22Rv1 (cell line): Measurements from ENCODE around the gene EMID1.

ENCODE experiments used
- H3K27ac ChIP-seq: fragments of 450-650 bp; 2 replicates; pipeline ENCODE4 v1.5.1; 2017
- CTCF ChIP-seq: fragments of 450-650 bp; IDR thresholded peaks from 2 replicates; pipeline ENCODE4 v1.5.1; 2017; ENCODE audit warnings: mild to moderate bottlenecking
- ZFX ChIP-seq: fragments of 450-650 bp; IDR thresholded peaks from 2 replicates; pipeline ENCODE4 v1.6.1; 2017; ENCODE audit warnings: antibody characterized with exemption, borderline replicate concordance

The EMID1 gene

DNA sequence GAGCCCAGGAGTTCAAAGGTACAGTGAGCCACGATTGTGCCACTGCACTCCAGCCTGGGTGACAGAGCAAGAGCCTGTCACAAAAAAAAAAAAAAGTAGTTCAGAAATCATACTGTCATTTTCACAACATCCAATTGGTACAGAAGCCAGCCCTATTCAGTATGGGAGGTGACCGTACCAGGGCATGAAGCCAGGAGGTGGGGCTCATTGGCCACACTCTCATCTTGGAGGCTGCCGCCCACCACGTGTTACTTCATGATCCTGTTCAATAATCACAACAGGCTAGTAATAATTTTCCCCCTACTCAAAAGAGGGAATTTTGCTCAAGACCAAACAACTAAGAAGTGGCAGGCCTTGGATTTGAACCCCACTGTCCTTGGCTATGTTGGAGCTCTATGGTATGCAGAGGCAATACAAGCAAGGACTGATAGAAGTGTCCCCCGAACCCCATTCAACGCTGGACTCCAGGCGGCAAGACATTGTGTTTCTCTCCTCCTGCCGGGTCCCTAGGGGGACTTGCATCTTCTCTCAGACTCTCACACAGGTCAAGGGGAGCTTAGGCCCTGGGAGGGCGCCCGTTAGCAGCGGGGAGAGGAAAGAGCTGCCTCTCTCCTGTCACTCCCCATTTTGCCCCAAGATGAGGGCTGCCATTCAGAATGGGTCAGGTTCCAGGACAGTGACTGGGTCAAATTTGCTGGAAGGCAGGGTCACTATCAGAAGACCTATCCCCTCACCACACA lies 40.2 kb upstream of the EMID1 start:
- TF ChIP-seq ZFX: no peak
- TF ChIP-seq CTCF: no peak

DNA sequence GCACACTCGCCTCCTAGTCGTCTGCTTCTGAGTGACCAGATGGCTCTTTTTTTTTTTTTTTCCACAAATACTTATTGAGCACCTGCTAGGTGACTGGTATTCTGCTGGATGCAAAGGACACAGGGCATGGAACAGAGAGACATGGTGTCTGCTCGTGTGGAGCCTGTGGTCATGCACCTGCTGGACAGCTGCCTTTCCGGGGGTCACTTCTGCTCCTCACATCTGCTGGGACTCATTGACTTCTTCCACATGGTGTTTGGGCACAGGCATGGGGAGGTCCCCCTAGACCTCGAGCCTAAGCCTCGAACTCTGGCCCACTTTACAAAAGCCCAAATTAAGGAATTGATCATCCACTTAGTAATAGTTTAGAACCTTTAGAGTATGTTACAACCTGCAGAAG lies 39.5 kb upstream of the EMID1 start:
- TF ChIP-seq ZFX: no peak
- no peak for TF ChIP-seq CTCF
- H3K27ac ChIP-seq: no peak overlapping the region

More for the DNA sequence above, 40.2 kb upstream of the EMID1 start:
- H3K27ac ChIP-seq: no peak overlapping the region

GRCh38 chr22:29167032-29167911 lies 38.4 kb upstream of the EMID1 start:
- no peak overlapping the region for H3K27ac ChIP-seq
- no peak for TF ChIP-seq ZFX
- TF ChIP-seq CTCF: no peak

- TF ChIP-seq ZFX: no peak
- no peak for TF ChIP-seq CTCF
- H3K27ac ChIP-seq: no peak overlapping the region
Measured at GRCh38 chr22:29171721-29172120, 34.0 kb upstream of the EMID1 start.

- TF ChIP-seq CTCF (no peak), ZFX (no peak)
- no peak overlapping the region for H3K27ac ChIP-seq
Measured at GRCh38 chr22:29172216-29172615, 33.5 kb upstream of the EMID1 start.

DNA sequence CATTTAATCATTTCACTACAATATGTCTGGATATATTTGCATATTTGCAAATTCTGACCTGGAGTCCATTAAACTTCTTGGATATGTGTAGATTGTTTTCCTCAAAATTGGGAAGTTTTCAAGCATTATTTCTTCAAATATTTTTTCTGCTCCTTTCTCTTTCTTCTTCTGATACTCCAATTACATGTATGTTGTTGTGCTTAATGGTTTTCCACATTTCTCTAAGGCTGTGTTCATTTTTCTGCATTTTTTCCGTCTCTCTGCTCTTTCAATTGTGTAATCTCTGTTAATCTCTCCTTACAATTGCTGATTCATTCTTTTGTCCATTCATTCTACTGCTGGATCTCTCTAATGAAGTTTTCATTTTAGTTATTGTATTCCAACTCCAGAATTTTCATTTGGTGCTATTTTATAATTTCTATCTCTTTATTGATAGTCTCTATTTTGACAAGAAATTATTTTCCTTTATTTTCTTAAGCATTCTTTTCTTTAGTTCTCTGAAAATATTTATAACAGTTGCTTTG lies 30.3 kb upstream of the EMID1 start:
- TF ChIP-seq ZFX (no peak), CTCF (no peak)
- H3K27ac ChIP-seq: no peak overlapping the region
